ENCODE data around the gene KRT13. TPM values are rescaled to one million over a fixed set of nuclear protein-coding genes. Genes with fewer than 3 reads are reported as not detected.

Gene KRT13
- total and polyA plus RNA-seq, 11 donors = 0.31 to 4.1 TPM; not detected in 9

- ATAC-seq = no peak
- TF ChIP-seq POLR2A (IDR thresholded peaks at IDR 0.05) (no peak), CTCF (IDR thresholded peaks at IDR 0.05) (no peak)
- Histone ChIP-seq H3K27ac (no peak overlapping the region), H3K27me3 (peaks cover 0 to 9% (median 2%) of the 10 kb centered on the region in 9 donors), H3K4me1 (no peaks in the 10 kb centered on the region), H3K4me3 (no peak overlapping the region), H3K36me3 (no peaks in the 10 kb centered on the region), H3K9me3 (peaks cover 0 to 10% (median 1%) of the 10 kb centered on the region in 12 donors)
- WGBS, 4 donors = 56 to 68% (median 62%) methylated on average over 2 of the region's 2 CpGs
- DNase-seq = no peak
- intact Hi-C loops (cut with DNase I) = loop anchor here in 3 of 10 donors (10.0 kb wide), 3 partner anchors 638 to 738 kb away; no protein-coding TSS in a partner anchor
Measured at GRCh38 chr17:41542357-41542756, 36.9 kb upstream of the KRT13 start.

- ATAC-seq = no peak
Measured at GRCh38 chr17:41540921-41541625, 35.7 kb upstream of the KRT13 start.

GRCh38 chr17:41539979-41540701, 34.7 kb upstream of the KRT13 start:
- ATAC-seq (no peak), DNase-seq (no peak)
- Histone ChIP-seq H3K27ac (no peak overlapping the region), H3K9me3 (no peaks in the 10 kb centered on the region), H3K27me3 (peaks cover 0 to 21% (median 2%) of the 10 kb centered on the region in 9 donors), H3K4me3 (no peak overlapping the region), H3K4me1 (no peaks in the 10 kb centered on the region), H3K36me3 (no peaks in the 10 kb centered on the region)
- TF ChIP-seq POLR2A (IDR thresholded peaks at IDR 0.05) = no peak
- TF ChIP-seq CTCF (IDR thresholded peaks at IDR 0.05) = no peak
- WGBS, 4 donors = 64 to 70% (median 65%) methylated on average over 7 of the region's 7 CpGs
- intact Hi-C loops (cut with DNase I) = loop anchor here in 3 of 10 donors (10.0 kb wide), 3 partner anchors 635 to 735 kb away; no protein-coding TSS in a partner anchor

More at GRCh38 chr17:41540921-41541625, 35.7 kb upstream of the KRT13 start:
- TF ChIP-seq CTCF (IDR thresholded peaks at IDR 0.05) (no peak), POLR2A (IDR thresholded peaks at IDR 0.05) (no peak)
- peaks cover 0 to 14% (median 2%) of the 10 kb centered on the region in 9 donors for H3K27me3 ChIP-seq
- H3K4me3 ChIP-seq = no peak overlapping the region
- intact Hi-C loops (cut with DNase I) = loop anchor here in 3 of 10 donors (10.0 kb wide), 3 partner anchors 636 to 736 kb away; no protein-coding TSS in a partner anchor
- 67 to 80% (median 74%) methylated on average over 10 of the region's 10 CpGs for WGBS, 4 donors
- no peak overlapping the region for H3K27ac ChIP-seq
- H3K36me3 ChIP-seq = no peaks in the 10 kb centered on the region
- no peaks in the 10 kb centered on the region for H3K4me1 ChIP-seq
- no peaks in the 10 kb centered on the region for H3K9me3 ChIP-seq
- DNase-seq = no peak

GRCh38 chr17:41539071-41539492, 33.7 kb upstream of the KRT13 start:
- 61 to 82% (median 71%) methylated on average over 5 of the region's 5 CpGs for WGBS, 4 donors
- intact Hi-C loops (cut with DNase I) = no loop called here

More at GRCh38 chr17:41539071-41539492, 33.7 kb upstream of the KRT13 start:
- no peak for TF ChIP-seq CTCF (IDR thresholded peaks at IDR 0.05)
- TF ChIP-seq POLR2A (IDR thresholded peaks at IDR 0.05) = no peak
- Histone ChIP-seq H3K36me3 (no peaks in the 10 kb centered on the region), H3K9me3 (no peaks in the 10 kb centered on the region), H3K27ac (no peak overlapping the region), H3K4me3 (no peak overlapping the region), H3K4me1 (no peaks in the 10 kb centered on the region), H3K27me3 (peaks cover 0 to 31% (median 7%) of the 10 kb centered on the region in 9 donors)
- DNase-seq (peak in 1 of 5 donors; percentile 3), ATAC-seq (no peak)

Data from heart left ventricle (tissue), 16 donors.